Measurements from ENCODE around the gene MTMR3.

MTMR3 gene

GRCh38 chr22:30028731-30029130 lies 145.8 kb downstream of the MTMR3 start:
- no peak overlapping the region for H3K4me3 ChIP-seq (ENCODE audit: low read depth, low read length)
- no peak for TF ChIP-seq CTCF (conservative IDR thresholded peaks at IDR 0.05; ENCODE audit: low read depth, low read length)
- no peak for DNase-seq (ENCODE audit: low read depth)

- no peak overlapping the region for H3K4me3 ChIP-seq (ENCODE audit: low read depth, low read length)
- no peak for TF ChIP-seq CTCF (conservative IDR thresholded peaks at IDR 0.05; ENCODE audit: low read depth, low read length)
- no peak for DNase-seq (ENCODE audit: low read depth)
Measured at GRCh38 chr22:30029512-30029911, 146.5 kb downstream of the MTMR3 start.

GRCh38 chr22:30030329-30030728 lies 147.4 kb downstream of the MTMR3 start:
- DNase-seq (ENCODE audit: low read depth) = no peak
- TF ChIP-seq CTCF (conservative IDR thresholded peaks at IDR 0.05; ENCODE audit: low read depth, low read length) = no peak
- no peak overlapping the region for H3K4me3 ChIP-seq (ENCODE audit: low read depth, low read length)

GRCh38 chr22:30031328-30031727 lies 148.4 kb downstream of the MTMR3 start:
- no peak for DNase-seq (ENCODE audit: low read depth)
- no peak for TF ChIP-seq CTCF (conservative IDR thresholded peaks at IDR 0.05; ENCODE audit: low read depth, low read length)
- no peak overlapping the region for H3K4me3 ChIP-seq (ENCODE audit: low read depth, low read length)

GRCh38 chr22:30031764-30032455 lies 148.9 kb downstream of the MTMR3 start:
- no peak for TF ChIP-seq CTCF (conservative IDR thresholded peaks at IDR 0.05; ENCODE audit: low read depth, low read length)
- no peak for DNase-seq (ENCODE audit: low read depth)
- H3K4me3 ChIP-seq (ENCODE audit: low read depth, low read length) = no peak overlapping the region

- TF ChIP-seq CTCF (conservative IDR thresholded peaks at IDR 0.05; ENCODE audit: low read depth, low read length) = no peak
- H3K4me3 ChIP-seq (ENCODE audit: low read depth, low read length) = no peak overlapping the region
- DNase-seq (ENCODE audit: low read depth) = no peak
Measured at GRCh38 chr22:30033137-30033536, 150.2 kb downstream of the MTMR3 start.

GRCh38 chr22:30033901-30034300 lies 150.9 kb downstream of the MTMR3 start:
- H3K4me3 ChIP-seq (ENCODE audit: low read depth, low read length) = no peak overlapping the region

More at GRCh38 chr22:30033901-30034300, 150.9 kb downstream of the MTMR3 start:
- no peak for DNase-seq (ENCODE audit: low read depth)
- no peak for TF ChIP-seq CTCF (conservative IDR thresholded peaks at IDR 0.05; ENCODE audit: low read depth, low read length)
